Limb (tissue), 2 donors: ENCODE results near the gene SOX30.

Experiments
- DNase-seq, 2 donors: peaks; one replicate each; pipeline ENCODE4 v3.0.0-alpha.2; 2016; ENCODE audit errors: extremely low spot score in 2 of 2

Gene SOX30

GRCh38 chr5:157659868-157660660, 7.8 kb upstream of the SOX30 start:
- DNase-seq: no peak

- no peak for DNase-seq
Measured at GRCh38 chr5:157658893-157659292, 6.7 kb upstream of the SOX30 start.

GRCh38 chr5:157657516-157657915, 5.3 kb upstream of the SOX30 start:
- DNase-seq: no peak

- DNase-seq: peak; percentile 45 to 78
Measured at GRCh38 chr5:157651623-157652376, 438 bp downstream of the SOX30 start.

GRCh38 chr5:157650991-157651611, 1.1 kb downstream of the SOX30 start:
- no peak for DNase-seq

GRCh38 chr5:157649101-157649500, 3.1 kb downstream of the SOX30 start:
- DNase-seq: no peak

GRCh38 chr5:157648275-157648990, 3.8 kb downstream of the SOX30 start:
- no peak for DNase-seq

GRCh38 chr5:157640406-157641066, 11.7 kb downstream of the SOX30 start:
- DNase-seq: no peak

- DNase-seq: no peak
Measured at GRCh38 chr5:157630341-157630740, 21.9 kb downstream of the SOX30 start.

GRCh38 chr5:157626831-157627230, 25.4 kb downstream of the SOX30 start:
- DNase-seq: no peak

- no peak for DNase-seq
Measured at GRCh38 chr5:157624144-157624543, 28.1 kb downstream of the SOX30 start.

- peak in 1 of 2 donors; percentile 22 for DNase-seq
Measured at GRCh38 chr5:157620776-157621175, 31.5 kb downstream of the SOX30 start.

GRCh38 chr5:157618191-157618765, 34.0 kb downstream of the SOX30 start:
- peak in 1 of 2 donors; percentile 13 for DNase-seq

GRCh38 chr5:157616785-157617184, 35.5 kb downstream of the SOX30 start:
- DNase-seq: no peak

- no peak for DNase-seq
Measured at GRCh38 chr5:157613385-157614245, 38.6 kb downstream of the SOX30 start.

GRCh38 chr5:157612581-157612980, 39.7 kb downstream of the SOX30 start:
- DNase-seq: no peak

- DNase-seq: peak; percentile 55 to 83
Measured at GRCh38 chr5:157611571-157612476, 40.4 kb downstream of the SOX30 start.

- no peak for DNase-seq
Measured at GRCh38 chr5:157610990-157611389, 41.2 kb downstream of the SOX30 start.
